Activated CD8-positive, alpha-beta T cell treated with anti-CD3 and anti-CD28 coated beads for 36 hours (primary cell): ENCODE measurements around the gene CRHR2. TPM values are rescaled to one million over a fixed set of nuclear protein-coding genes. Genes with fewer than 3 reads are reported as not detected.

Experiments used
- ATAC-seq: fragments of 200-7000 bp; cut with Tn5 transposase; one replicate; pipeline ENCODE4 v1.10.0; 2021; ENCODE audit warnings: mild to moderate bottlenecking, moderate library complexity
- CTCF ChIA-PET: fragments of 350-600 bp; sonication (Branson Sonifier 250); formaldehyde crosslinking; loops from one replicate; lab custom pipeline; 2021; ENCODE audit warnings: antibody characterized with exemption; lab: Charles Lee
- POLR2A ChIA-PET: fragments of 350-600 bp; sonication (Branson Sonifier 250); formaldehyde crosslinking; loops from one replicate; lab custom pipeline; 2021; ENCODE audit warnings: antibody characterized with exemption; lab: Charles Lee
- DNase-seq: peaks from one replicate; pipeline ENCODE4 v3.0.0-alpha.2; 2020
- H3K27ac Mint-ChIP-seq: one replicate; pipeline ENCODE4 v1.8.0; 2021; ENCODE audit warnings: mild to moderate bottlenecking, mixed read lengths
- H3K27me3 Mint-ChIP-seq: one replicate; pipeline ENCODE4 v1.8.0; 2021; ENCODE audit warnings: mixed read lengths
- H3K36me3 Mint-ChIP-seq: one replicate; pipeline ENCODE4 v1.8.0; 2021; ENCODE audit warnings: low read depth, mixed read lengths
- H3K4me1 Mint-ChIP-seq: one replicate; pipeline ENCODE4 v1.8.0; 2021; ENCODE audit warnings: low read depth, mixed read lengths
- H3K4me3 Mint-ChIP-seq: one replicate; pipeline ENCODE4 v1.8.0; 2021; ENCODE audit warnings: mild to moderate bottlenecking, moderate library complexity, mixed read lengths
- H3K9me3 Mint-ChIP-seq: one replicate; pipeline ENCODE4 v1.8.0; 2021; ENCODE audit warnings: mixed read lengths
- intact Hi-C: fragments of 100-400 bp; cut with micrococcal nuclease; formaldehyde crosslinking; loops from one replicate; pipeline ENCODE4 v1.10.0; 2022
- total RNA-seq, 2 experiments: library from RNA; stranded (reverse); gene quantifications; one replicate each; pipeline ENCODE4 v1.2.3, GENCODE V29; 2021
- TF ChIP-seq, protein P1 (sequence below): fragments of 200-600 bp; IDR thresholded peaks from one replicate; pipeline ENCODE4 v1.8.0; 2022; ENCODE audit warnings: antibody characterized with exemption, mild to moderate bottlenecking

The CRHR2 gene
- total RNA-seq, 2 experiments from 2014 or later: not detected

DNA sequence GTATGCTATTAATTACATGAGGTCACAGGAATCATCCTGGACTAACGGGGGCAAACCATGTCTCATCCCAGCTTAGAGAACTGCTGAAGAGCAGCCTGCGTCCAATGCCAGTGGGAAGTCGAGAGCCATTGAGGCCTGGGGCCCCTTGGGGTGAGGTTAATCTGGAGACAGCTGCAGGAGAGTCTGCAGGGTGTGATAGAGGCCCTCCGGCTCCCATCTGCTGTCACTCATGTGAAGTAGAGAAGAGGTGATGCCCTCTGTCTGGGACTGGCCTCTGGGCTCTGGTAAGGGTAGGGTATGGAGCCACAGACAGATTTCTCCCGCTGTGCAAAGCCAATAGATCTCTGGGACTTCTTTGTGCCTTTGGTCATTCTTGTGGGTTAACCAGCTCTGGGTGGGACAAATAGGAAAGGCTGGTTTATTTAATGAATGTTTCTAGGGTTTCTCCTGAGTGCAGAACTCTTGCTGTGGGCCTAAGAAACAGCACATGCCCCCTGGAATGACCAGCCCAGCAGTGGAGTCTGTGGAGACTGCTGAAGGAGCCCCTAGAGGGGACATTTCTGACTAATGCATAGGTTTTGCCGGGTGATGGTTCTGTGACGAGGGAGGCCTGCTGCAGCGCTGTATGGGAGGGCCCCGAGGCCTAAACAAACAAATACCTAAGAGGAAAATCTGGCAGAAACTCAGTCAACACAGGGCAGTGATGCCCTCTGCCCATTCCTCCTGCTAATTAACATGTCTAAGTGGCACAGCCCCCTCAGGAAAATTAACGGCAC, 34.5 kb downstream of the CRHR2 start:
- H3K9me3 Mint-ChIP-seq: no peaks in the 10 kb centered on the region
- H3K27me3 Mint-ChIP-seq: no peaks in the 10 kb centered on the region
- ChIA-PET POLR2A (interaction anchor here (1.0 to 1.4 kb wide), 2 partner anchors 19 to 54 kb away, joined by 3 read pairs; no protein-coding TSS in a partner anchor), CTCF (no interaction called here)
- TF ChIP-seq, protein P1, sequence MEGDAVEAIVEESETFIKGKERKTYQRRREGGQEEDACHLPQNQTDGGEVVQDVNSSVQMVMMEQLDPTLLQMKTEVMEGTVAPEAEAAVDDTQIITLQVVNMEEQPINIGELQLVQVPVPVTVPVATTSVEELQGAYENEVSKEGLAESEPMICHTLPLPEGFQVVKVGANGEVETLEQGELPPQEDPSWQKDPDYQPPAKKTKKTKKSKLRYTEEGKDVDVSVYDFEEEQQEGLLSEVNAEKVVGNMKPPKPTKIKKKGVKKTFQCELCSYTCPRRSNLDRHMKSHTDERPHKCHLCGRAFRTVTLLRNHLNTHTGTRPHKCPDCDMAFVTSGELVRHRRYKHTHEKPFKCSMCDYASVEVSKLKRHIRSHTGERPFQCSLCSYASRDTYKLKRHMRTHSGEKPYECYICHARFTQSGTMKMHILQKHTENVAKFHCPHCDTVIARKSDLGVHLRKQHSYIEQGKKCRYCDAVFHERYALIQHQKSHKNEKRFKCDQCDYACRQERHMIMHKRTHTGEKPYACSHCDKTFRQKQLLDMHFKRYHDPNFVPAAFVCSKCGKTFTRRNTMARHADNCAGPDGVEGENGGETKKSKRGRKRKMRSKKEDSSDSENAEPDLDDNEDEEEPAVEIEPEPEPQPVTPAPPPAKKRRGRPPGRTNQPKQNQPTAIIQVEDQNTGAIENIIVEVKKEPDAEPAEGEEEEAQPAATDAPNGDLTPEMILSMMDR: no peak
- no peak overlapping the region for H3K4me3 Mint-ChIP-seq
- H3K36me3 Mint-ChIP-seq: peaks cover 17% of the 10 kb centered on the region
- intact Hi-C loops: no loop called here
- H3K27ac Mint-ChIP-seq: no peak overlapping the region
- peaks cover 2% of the 10 kb centered on the region for H3K4me1 Mint-ChIP-seq
- no peak for DNase-seq
- ATAC-seq: no peak

GRCh38 chr7:30646154-30646553, 36.1 kb downstream of the CRHR2 start:
- TF ChIP-seq, protein P1: no peak
- intact Hi-C loops: no loop called here
- Mint-ChIP-seq H3K27me3 (no peaks in the 10 kb centered on the region), H3K27ac (no peak overlapping the region), H3K9me3 (no peaks in the 10 kb centered on the region), H3K36me3 (peaks cover 21% of the 10 kb centered on the region), H3K4me3 (no peak overlapping the region), H3K4me1 (peaks cover 2% of the 10 kb centered on the region)
- POLR2A ChIA-PET: interaction anchor here (1.0 kb wide), 1 partner anchor 32 kb away, joined by 4 read pairs; no protein-coding TSS in a partner anchor
- CTCF ChIA-PET: interaction anchor here (0.8 to 1.6 kb wide), 3 partner anchors 15 to 94 kb away, joined by 3 to 6 read pairs (median 3); partner anchors contain the start of gene CRHR2
- ATAC-seq: no peak
- no peak for DNase-seq

GRCh38 chr7:30645661-30646060, 36.6 kb downstream of the CRHR2 start:
- H3K9me3 Mint-ChIP-seq: no peaks in the 10 kb centered on the region
- H3K36me3 Mint-ChIP-seq: peaks cover 21% of the 10 kb centered on the region
- H3K27me3 Mint-ChIP-seq: no peaks in the 10 kb centered on the region
- no peak for ATAC-seq
- intact Hi-C loops: no loop called here
- H3K4me3 Mint-ChIP-seq: no peak overlapping the region
- ChIA-PET POLR2A (interaction anchor here (0.6 to 1.0 kb wide), 2 partner anchors 31 to 46 kb away, joined by 3 to 4 read pairs; no protein-coding TSS in a partner anchor), CTCF (interaction anchor here (0.8 to 1.6 kb wide), 3 partner anchors 9 to 95 kb away, joined by 3 to 6 read pairs (median 4); no protein-coding TSS in a partner anchor)
- no peak for DNase-seq
- TF ChIP-seq, protein P1: no peak
- no peak overlapping the region for H3K27ac Mint-ChIP-seq
- H3K4me1 Mint-ChIP-seq: peaks cover 2% of the 10 kb centered on the region

GRCh38 chr7:30644286-30644955, 37.8 kb downstream of the CRHR2 start:
- no peak overlapping the region for H3K4me3 Mint-ChIP-seq
- POLR2A ChIA-PET: interaction anchor here (0.6 to 2.1 kb wide), 3 partner anchors 10 to 687 kb away, joined by 3 to 5 read pairs (median 5); no protein-coding TSS in a partner anchor
- intact Hi-C loops: no loop called here
- TF ChIP-seq, protein P1: no peak
- ATAC-seq (no peak), DNase-seq (no peak)
- CTCF ChIA-PET: interaction anchor here (0.9 to 2.3 kb wide), 4 partner anchors 9 to 96 kb away, joined by 3 to 11 read pairs (median 4); no protein-coding TSS in a partner anchor
- peaks cover 2% of the 10 kb centered on the region for H3K4me1 Mint-ChIP-seq
- no peaks in the 10 kb centered on the region for H3K9me3 Mint-ChIP-seq
- peaks cover 22% of the 10 kb centered on the region for H3K36me3 Mint-ChIP-seq
- H3K27me3 Mint-ChIP-seq: no peaks in the 10 kb centered on the region
- H3K27ac Mint-ChIP-seq: no peak overlapping the region
